NCI-H2171 treated with DMSO at 0.1 percent for 48 hours (cell line): Measurements from ENCODE around the gene P2RX1.

Experiments used
- DNase-seq: peaks from one replicate; lab custom pipeline; 2025; lab: John Stamatoyannopoulos, UW

The P2RX1 gene

DNA sequence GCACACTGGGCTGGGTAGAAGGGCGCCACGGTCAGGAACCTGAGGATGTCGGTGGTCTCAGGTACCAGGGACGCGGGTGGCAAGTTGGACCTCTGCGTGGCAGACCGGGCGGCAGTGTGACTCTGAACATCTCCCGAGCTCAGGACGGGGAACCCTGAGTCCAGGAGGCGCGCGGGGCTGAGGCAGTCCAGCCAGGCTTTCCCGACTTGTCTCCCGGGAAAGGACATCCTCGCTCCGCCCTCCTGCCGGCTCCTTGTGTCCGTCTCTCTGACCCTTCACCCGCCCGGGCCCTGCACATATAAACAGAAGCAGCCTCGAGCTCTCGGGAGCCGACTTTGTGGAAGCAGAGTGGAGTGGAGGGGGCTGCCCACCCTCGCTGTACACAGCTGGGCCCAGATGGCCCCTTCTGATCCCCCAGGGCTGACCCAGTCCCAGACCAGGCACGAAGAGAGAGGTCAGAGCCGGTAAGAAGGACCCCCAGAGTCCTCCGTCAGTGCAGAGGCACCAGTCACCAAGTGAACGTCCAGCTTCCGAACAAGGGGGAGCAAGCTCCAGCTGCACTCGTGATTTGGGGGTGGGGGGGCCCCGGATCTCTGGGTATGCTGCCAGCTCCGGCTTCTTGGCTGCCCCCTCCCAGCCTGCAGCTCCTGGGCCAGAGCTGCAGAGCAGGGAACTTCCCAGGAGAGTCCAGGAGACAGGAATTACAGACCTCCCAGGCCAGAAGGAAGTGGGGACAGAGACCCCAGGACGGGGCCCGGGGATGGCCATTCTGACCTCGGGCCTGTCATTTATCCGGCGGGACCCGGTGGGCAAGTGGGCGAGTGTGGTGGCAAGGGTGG lies 8.5 kb upstream of the P2RX1 start:
- DNase-seq = no peak

DNA sequence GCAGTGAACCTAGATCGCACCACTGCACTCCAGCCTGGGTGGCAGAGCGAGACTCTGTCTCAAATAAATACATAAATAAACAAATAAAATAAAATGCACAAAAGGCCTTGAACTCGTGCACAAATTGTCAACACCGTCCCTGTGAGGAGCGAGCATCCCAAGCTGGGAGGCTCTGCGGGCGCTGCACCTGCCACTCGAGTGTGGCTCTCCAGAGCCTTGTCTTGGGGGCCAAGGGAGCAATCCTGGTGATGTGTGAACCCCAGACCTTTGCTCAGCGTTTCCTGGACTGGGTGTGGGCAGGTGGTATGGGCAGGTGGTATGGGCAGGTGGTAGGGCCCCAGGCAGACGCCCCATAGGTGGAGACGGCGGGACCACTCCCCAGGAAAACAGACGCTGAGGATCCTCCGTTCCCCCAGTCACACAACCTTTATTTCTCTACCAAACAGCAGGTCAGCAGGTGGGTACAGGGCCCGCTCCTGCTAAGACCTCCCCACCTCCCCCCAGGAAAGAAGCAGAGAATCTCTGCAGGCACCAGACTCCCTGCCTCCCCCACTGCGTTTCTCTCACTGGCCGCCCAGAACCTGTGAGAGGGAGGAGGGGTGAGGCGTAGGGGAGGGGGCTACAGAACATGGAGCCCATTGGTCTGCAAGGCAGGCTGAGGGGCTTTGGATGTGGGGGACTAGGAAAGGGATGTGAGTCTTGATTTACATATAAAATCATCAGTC lies 7.4 kb upstream of the P2RX1 start:
- peak; percentile 35 for DNase-seq

DNA sequence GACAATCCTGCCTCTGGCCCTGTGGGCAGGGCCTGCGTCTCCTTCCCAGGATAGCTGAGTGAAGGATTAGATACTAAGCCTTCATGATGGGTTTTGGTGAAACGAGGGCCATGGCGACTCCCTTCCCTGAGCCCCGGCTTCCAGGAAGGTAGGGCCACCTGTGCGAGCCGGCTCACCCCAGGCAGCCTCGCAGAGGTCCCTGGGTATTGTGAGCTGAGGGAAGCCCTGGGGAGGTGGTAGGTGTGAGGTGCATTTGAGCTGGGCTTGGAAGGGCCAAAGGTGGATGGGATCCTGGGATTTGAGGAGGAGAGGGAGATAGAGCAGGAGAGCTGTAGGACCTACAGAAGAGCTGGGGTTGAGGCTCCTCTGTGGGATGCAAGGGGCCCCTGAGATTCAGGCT lies 6.5 kb upstream of the P2RX1 start:
- no peak for DNase-seq

DNA sequence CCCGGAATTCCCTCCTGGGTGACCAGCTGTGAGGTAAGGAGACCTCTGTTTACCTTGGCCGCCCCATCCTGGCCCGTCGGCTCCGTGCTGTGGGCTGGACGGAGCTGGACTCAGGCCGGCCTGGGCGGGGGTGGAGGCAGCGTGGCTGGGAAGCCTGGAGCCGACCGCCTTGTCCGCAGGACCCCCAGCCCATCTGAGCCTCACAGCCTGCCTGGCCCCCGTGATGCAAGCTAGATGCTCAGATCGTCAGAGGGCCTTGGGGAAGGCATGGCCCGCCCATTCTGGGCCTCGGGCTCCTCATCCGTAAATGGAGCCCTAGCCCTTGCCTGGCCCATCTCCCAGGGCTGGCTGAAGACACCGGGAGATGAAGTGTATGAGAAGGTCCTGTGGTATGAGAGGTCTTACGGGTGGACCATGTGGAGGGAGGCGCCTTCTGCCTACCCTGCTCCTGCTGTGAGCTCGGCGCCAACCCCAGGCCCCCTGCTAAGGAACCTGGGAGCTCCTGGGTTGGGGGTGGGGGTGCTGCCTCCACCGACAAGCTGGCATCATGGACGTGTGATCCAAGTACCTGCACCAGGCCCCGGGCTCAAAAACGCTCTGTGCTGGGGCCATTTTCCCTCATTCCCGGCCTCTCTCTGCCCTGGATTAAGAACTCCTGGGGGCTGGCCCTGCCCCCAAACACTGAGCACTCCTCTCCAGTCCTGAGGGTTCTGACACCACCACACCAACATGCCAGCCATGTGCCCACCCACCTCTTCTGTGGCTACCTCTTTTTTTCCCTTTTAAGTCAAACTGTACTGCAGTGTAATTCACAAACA lies 5.4 kb upstream of the P2RX1 start:
- no peak for DNase-seq

DNA sequence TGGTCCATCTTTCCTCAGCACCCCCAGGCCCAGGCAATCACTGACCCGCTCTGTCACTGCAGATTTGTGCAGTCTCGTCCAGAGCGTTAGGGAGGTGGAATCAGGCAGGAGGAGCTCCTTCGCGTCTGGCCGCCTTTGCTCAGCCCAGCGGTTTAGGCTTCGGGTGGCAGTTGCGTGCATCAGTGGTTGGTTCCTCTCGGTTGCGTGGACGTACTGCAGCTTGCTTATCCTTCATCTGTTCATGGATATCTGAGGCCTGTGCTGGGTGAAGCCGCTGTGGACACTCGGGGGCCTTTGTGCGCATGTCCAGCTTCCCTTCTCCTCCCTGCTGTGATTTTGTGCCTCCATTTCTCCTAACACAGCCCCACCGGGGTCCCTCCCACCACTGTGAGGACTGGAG lies 4.7 kb upstream of the P2RX1 start:
- DNase-seq = no peak

DNA sequence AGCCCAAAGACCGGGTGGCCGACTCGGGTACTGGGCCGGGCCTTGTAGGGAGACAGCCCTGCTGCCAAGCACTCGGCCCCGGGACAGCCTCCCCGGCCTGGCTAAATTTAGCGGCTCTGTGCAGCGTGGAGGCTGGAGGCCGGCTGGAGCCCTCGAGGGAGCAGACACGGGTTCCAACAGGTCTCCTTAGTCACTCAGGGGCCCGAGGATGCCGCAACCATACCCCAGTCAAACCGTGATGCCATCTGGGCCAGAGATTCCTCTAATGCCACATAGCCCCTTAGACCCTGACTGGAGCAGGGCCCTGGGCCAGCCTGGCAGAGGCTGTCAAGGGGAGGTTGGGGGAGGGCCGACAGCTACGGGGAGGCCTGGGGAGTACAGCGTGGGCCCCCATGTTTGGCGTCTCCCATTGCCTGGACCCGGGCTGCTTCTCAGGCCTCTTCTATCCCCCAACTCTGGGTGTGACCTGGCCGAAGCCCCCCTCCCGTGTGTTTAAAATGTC lies 2.9 kb upstream of the P2RX1 start:
- peak; percentile 29 for DNase-seq

DNA sequence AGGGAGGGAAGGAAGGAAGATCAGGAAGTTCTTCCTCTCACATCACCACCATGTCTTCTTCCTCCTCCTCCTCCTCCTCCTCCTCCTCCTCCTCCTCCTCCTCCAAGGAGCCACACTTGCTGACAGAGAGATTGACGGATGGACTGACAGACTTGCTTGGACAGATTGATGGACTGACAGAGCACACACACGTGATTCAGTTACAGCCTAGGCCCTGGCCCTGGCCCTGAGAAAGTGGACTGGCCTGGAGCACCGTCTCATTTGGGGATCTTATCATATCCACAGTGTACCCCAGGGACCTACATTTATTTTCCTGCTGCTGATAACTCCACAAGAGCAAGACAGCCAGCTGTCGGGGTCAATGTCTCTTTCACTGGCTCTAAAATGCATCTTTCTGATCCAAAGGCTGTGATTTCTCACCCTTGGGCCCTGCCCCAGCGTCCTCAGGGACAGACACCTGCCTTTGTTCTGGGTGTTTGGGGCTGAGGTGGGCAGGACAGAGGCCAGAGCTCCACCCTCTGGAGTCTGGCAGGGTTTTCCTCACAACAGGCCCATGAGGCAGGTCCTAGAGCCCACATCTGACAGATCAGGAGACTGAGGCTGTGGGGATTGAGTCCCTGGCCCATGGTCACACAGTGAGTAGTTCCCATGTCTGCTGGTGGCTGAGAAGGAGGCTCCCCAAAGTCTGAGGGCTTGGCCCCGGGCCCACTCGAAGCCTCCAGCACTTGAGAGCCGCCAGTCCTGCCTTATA lies 2.3 kb upstream of the P2RX1 start:
- peak; percentile 51 for DNase-seq

DNA sequence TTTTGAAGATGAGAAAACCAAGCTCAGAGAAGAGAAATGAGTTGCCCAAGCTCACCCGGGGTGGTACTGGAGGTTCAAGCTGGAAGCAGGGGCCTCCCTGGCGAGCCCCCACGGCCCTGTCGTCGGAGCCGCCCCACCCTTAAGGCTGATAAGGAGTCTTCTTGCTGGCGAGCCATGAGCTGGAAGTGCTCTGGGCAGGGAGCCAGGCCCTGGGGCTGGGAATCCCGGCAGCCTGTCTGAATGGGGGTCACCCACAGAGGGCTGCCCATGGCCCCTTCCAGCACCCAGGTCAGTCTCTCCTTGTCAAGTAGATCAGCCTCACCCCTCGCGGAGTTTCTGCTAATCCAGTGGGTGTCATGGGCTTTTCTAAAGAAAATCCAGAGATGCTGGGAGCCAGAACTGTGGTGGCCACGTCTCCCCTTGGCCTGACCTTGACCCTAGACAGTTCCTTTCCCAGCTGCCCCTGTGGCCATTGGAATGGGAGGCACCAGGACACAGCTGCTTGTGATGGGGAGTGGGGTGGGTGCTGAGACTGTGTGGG lies 1.2 kb upstream of the P2RX1 start:
- DNase-seq = peak; percentile 46

DNA sequence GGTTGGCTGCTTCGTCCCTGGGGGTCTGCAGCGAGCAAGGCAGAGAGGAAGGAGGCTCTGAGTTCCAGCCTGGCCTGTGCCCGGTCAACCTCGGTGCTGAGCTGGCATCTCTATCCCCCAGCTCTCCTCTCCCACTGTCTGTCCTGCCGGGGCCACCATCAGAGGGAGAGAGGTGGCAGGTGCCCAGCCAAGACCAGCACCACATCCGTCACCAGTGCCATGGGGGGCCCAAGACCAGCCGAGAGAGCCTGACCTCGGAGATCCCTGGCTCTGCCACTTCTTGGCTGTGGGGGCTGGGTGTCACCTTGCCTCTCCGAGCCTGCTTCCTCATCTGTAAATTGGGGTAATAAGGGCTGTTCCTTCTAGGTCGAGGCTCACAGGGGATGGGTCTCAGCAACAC lies 560 bp upstream of the P2RX1 start:
- no peak for DNase-seq

DNA sequence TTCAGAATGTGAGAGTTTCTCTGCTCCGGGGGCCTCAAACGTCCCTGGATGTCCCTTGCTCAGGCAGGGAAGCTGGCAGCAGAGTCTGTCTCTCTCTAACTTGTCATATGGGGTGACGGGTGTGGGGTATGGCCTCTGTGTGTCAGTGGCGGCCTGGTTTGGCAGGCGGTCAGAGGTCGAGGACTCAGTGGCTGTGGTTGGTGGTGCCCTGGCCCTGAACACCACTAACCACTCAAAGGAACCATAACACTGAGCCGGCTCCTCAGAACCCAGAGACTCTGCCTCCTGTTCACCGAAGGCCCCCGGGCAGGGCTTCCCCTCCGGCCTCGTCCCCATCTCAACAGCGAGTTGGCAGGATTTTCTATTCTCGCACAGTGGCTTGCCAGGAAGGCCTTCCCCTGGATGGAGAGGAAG lies 677 bp downstream of the P2RX1 start:
- DNase-seq = no peak

DNA sequence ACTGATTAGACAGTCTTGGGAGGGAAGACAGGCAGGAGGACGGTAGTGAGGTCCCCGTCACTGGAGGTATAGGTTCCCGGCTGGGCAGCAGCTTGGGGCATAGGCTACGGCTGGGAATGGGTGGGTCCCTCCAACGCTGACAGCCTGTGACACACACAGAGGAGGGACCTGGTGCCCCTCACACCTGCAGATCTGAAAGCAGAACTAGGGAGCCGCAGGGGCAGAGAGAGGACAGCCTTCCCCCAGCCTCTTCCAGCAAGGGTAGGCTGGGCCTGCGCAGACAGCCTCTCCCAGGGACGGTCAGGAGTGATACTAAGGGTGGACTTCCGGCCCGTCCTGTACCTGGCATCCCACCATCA lies 2.0 kb downstream of the P2RX1 start:
- no peak for DNase-seq

DNA sequence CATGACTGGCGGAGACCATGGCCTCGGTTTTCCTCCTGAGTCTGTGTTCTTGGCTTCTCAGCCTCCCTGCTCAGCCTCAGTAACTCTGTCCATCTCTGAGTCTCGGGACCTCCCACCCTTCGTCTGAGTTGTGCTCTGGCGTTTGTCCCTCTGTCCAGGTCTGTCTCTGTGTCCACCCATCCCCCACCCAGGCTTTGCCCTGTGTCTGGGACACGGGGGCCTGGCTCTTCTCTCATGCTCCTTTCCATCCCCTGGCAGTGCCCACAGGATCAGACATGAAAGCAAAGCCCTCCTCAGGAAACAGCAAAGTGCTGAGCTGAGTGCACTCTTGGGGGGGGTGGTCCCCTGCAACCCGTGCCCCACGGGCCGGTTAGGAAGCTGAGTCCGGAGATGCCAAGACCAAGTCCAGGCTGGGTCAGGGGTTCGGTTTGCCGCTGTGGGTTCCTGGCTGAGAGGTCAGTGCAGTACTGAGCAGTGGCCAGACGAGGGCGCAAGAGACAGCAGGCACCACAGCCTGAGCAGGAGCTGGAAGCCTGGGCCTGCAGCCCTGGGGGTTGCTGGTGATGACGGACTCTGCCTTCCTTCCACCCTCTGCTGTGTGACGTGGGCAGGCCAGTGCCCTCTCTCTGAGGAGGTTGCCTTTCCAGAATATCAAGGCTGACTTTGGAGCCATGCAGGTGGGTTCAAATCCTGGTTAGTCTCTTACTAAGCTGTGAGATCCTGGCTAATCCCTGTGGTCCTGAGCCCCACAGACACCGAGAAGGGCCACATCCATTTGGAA lies 2.5 kb downstream of the P2RX1 start:
- DNase-seq = peak; percentile 59

DNA sequence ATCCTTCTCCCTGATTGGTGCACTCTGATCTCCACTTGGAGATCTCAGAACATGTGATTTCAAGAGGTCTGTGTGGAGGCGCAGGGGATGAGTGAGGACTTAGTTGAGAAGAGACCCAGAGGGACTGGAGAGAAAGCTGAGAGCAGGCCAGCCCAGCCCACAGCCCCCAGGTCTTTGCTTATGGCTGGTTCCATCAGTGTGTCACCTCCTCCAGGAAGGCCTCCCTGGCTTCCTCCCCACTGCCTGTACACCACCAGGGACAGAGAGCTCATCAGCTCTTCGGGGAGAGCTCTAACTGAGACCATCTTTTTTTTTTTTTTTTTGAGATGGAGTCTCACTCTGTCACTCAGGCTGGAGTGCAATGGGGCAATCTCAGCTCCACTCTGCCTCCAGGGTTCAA lies 3.4 kb downstream of the P2RX1 start:
- no peak for DNase-seq

DNA sequence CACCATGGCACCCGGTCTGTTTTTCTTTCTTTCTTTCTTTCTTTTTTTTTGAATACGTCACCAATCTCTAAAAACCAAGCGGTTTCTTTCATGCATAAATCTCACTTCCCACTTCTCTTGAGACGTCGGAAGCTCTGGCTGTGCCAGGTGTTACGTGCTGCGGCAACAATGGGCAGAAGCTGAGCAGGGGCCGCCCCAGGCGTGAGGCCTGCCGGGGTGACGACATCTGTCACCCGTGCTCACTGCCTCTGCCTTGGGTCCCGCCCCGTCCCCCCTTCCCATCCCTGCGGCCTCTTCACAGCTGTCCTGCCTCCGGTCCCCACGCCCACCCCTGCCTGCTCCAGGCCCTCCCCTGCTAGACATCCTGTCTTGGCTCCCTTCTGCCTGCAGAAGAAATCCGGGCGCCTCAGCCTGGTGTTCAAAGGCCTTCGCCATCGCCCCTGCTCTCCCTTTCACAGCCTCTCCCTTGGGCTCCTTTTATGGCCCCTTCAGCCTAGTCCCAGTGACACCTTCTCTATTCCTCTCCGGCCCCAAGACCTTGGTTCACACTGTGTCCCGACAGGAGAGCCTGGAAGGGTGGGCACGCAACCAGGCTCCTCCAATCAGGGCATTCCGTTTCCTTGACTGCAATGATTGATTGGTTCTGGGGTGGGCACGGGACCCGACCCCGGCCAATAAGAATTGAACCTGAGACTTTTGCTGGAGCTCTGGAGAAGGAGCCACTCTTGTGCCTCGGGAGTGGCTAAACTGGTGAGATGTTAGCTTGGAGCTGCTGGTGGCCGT lies 4.8 kb downstream of the P2RX1 start:
- DNase-seq = peak; percentile 88

DNA sequence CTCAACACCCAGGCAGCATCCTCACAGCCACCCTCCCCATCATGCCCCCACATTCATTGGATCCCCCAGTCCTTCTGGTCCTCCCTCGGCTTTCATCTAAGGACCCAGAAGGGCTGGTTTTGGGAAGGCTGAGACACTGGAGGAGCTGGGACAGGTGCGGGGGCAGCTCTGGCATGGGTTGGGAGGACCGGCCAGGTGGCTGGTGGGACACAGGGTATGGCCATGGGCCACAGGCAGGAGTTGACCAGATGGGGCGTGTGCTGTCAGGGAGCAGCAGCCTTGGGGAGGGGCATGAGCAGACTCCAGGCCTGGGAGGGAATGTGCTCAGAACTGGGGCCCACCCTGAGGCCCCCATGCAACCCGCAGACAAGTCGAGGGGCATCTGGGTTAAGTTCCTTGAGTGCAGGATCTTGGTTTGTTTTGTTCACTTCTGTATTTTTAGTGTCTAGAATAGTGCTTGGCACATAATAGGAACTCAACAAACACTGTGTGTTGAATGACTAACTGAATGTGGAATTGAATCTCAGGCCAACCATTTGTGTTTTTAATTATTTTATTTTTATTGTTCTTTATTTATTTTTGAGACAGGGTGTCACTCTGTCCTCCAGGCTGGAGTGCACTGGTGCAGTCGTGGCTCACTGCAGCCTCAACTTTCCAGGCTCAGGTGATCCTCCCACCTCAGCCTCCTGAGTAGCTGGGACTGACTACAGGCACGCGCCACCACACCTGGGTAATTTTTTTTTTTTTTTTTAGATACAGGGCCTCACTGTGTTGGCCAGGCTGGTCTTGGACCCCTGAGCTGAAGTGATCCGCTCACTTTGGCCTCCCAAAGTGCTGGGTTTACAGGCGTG lies 5.6 kb downstream of the P2RX1 start:
- no peak for DNase-seq

DNA sequence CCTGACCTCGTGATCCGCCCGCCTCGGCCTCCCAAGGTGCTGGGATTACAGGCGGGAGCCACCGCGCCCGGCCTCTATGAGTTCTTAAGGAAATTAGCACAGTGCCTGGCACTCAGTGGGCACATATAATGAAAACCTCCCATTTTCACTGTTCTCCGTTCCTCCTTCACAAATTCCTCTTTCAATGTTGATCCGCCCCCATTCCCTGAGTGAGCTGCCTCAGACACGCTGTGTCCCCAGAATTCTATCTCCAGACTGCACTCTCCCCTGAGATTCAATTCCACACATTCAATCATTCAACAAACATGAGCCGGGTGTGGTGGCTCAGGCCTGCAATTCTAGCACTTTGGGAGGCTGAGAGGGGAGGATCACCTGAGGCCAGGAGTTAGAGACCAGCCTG lies 7.0 kb downstream of the P2RX1 start:
- DNase-seq = no peak

DNA sequence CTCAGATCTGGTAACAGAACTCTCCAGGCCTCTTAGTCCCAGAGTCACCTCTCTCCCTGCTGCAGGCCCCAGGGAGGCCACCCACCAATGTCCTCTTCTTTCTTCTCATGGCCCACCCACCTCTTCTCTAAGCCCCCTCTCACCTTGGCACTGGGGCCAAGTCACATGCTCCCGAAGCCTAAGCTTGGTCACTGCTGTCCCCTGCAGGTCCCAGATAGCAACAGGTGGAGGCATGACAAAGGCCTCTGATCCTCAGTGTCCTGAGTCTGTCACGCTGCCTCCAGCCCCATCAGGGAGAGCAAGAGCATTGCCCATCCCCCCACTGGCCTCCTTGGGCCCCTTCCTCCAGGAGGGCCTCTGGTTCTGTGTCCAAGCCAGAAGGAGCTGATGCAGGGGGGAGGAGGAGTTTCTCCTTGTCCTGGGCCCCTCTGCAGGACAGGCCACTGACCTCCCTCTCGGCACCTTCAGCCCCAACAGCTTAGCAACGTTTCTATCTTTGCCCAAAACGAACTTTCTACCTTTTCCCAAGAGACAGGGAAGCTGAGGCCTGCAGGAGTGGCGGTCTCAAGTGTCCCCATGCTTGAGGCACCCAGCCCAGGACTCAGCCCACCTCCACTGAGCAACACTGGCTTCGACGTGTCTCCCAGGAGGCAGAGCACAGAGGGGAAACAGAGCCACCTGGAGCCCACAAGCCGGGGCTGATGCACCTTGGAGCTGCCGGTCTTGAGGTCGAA lies 8.6 kb downstream of the P2RX1 start:
- no peak for DNase-seq

DNA sequence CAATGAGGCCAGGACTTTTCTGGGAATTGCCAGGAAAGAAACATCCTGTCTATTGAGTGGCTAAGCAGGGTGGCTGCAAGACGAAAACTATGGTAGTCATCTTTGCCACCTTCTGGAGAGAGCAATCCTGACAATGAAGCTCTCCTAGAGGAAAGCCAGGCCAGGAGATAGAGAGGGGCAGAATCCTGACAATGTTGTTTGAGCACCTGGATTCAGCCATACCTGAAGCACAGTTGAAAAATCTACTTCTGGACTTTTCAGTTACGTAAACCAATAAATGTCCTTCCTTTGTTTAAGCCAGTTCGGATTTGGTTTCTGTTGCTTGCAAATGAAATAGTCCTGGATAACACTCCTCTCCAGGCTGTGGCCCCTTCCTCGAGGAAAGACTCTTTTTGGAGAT lies 9.4 kb downstream of the P2RX1 start:
- no peak for DNase-seq
